OCI-LY7 (cell line): ENCODE results near the gene DDAH1. TPM values are rescaled to one million over a fixed set of nuclear protein-coding genes. Genes with fewer than 3 reads are reported as not detected.

Experiments
- BruUV-seq: library from RNA; stranded (reverse); fragments of 400-500 nt; replicated peaks from 2 replicates; lab custom pipeline; 2021; lab: Mats Ljungman, UMichigan
- CTCF ChIA-PET: fragments of 300-600 bp; sonication (Branson Sonifier 250); formaldehyde crosslinking; loops from one replicate; lab custom pipeline; 2022; ENCODE audit warnings: antibody characterized with exemption; ENCODE audit not compliant: unreplicated experiment; lab: Charles Lee
- POLR2A ChIA-PET: fragments of 300-600 bp; sonication (Branson Sonifier 250); formaldehyde crosslinking; loops from one replicate; lab custom pipeline; 2022; ENCODE audit warnings: antibody characterized with exemption; lab: Charles Lee
- DNase-seq: peaks from one replicate; pipeline ENCODE4 v3.0.0-alpha.2; 2015; ENCODE audit warnings: low spot score
- H2AFZ ChIP-seq: fragments of 200-600 bp; sonication (generic), shearing (Covaris generic); 2 replicates; pipeline ENCODE4 v1.6.1; 2014; ENCODE audit warnings: mild to moderate bottlenecking, antibody characterized with exemption, low read length, moderate library complexity
- H3K27ac ChIP-seq: fragments of 200-600 bp; sonication (generic); 2 replicates; pipeline ENCODE4 v1.5.1; 2014; ENCODE audit warnings: mixed run types, low read depth, mild to moderate bottlenecking, moderate library complexity, low read length, inconsistent platforms; ENCODE audit not compliant: poor library complexity, severe bottlenecking
- H3K36me3 ChIP-seq: fragments of 200-600 bp; sonication (generic); 2 replicates; pipeline ENCODE4 v1.6.1; 2014; ENCODE audit warnings: mild to moderate bottlenecking, antibody characterized with exemption, low read length, moderate library complexity, mixed read lengths; ENCODE audit not compliant: insufficient read depth
- H3K4me1 ChIP-seq: fragments of 200-600 bp; sonication (generic); 2 replicates; pipeline ENCODE4 v1.5.1; 2014; ENCODE audit warnings: mild to moderate bottlenecking, low read length; ENCODE audit not compliant: insufficient read depth, poor library complexity, severe bottlenecking
- H3K4me2 ChIP-seq: fragments of 200-600 bp; sonication (generic); 2 replicates; pipeline ENCODE4 v1.6.1; 2014; ENCODE audit warnings: mild to moderate bottlenecking, low read length
- H3K4me3 ChIP-seq: fragments of 200-600 bp; sonication (generic); 2 replicates; pipeline ENCODE4 v1.5.1; 2014; ENCODE audit warnings: mild to moderate bottlenecking, low read depth, low read length; ENCODE audit not compliant: poor library complexity, severe bottlenecking
- H3K79me2 ChIP-seq: fragments of 200-600 bp; sonication (generic); 2 replicates; pipeline ENCODE4 v1.6.1; 2016; ENCODE audit warnings: low read depth, mild to moderate bottlenecking, low read length, moderate library complexity, mixed read lengths; ENCODE audit not compliant: insufficient read depth
- H3K9me2 ChIP-seq: fragments of 200-600 bp; sonication (generic); 2 replicates; pipeline ENCODE4 v1.6.1; 2016; ENCODE audit warnings: mild to moderate bottlenecking, low read length, mixed read lengths; ENCODE audit not compliant: insufficient read depth
- H3K9me3 ChIP-seq: fragments of 200-600 bp; sonication (generic); 2 replicates; pipeline ENCODE4 v1.6.1; 2014; ENCODE audit warnings: mild to moderate bottlenecking, mixed run types, low read length, mixed read lengths
- H4K20me1 ChIP-seq: fragments of 200-600 bp; sonication (generic); 2 replicates; pipeline ENCODE4 v1.6.1; 2014; ENCODE audit warnings: mild to moderate bottlenecking, antibody characterized with exemption, low read length, moderate library complexity, mixed read lengths; ENCODE audit not compliant: insufficient read depth
- EZH2phosphoT487 ChIP-seq: fragments of 200-600 bp; sonication (generic); IDR thresholded peaks from 2 replicates; pipeline ENCODE4 v1.6.1; 2018; ENCODE audit warnings: low read depth, borderline replicate concordance, mild to moderate bottlenecking, mixed run types, antibody characterized with exemption, low read length, moderate library complexity, mixed read lengths
- intact Hi-C: fragments of 100-400 bp; cut with micrococcal nuclease; formaldehyde crosslinking; loops from one replicate; pipeline ENCODE4 v1.10.0; 2022; ENCODE audit not compliant: unreplicated experiment
- total RNA-seq, 2 experiments: library from RNA; depleted of rRNA in 1 of 2; stranded (reverse); fragments of >200 nt in 1 of 2; shearing (Covaris generic) in 1 of 2; gene quantifications; 2 replicates each; pipeline ENCODE4 v1.2.3, GENCODE V29; 2014 to 2022
- TF ChIP-seq, protein P1 (sequence below): fragments of 200-600 bp; sonication (generic); conservative IDR thresholded peaks from 2 replicates; pipeline ENCODE4 v1.5.1; 2014; ENCODE audit warnings: mild to moderate bottlenecking, antibody characterized with exemption, low read length, moderate library complexity, mixed read lengths

DDAH1 gene
- total RNA-seq, 2 experiments from 2014 or later, result not detected

DNA sequence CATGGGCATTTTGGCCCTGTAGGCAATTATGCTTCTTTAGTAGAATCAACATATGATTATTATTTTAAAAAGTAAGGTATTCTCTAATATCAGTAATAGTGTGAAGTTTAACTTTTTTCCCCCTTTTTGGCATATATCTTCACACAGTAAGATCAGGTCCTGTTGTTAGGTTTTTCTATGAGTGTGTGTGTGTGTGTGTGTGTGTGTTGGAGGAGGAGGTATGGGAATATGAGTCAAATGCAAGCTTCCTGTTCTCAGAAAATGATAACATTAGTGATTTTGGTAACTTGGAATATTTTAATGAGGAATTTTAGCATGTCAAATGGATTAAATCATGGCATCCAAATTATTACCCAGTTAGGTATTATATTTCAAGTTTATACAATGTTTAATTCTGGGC lies 122.8 kb downstream of the DDAH1 start:
- DNase-seq, result no peak
- intact Hi-C loops, result no loop called here
- no peak overlapping the region for H2AFZ ChIP-seq
- no TSS peak for BruUV-seq
- ChIA-PET CTCF (no interaction called here), POLR2A (interaction anchor here (0.6 kb wide), 1 partner anchor 19 kb away, joined by 5 read pairs; no protein-coding TSS in a partner anchor)
- no peaks in the 10 kb centered on the region for H3K9me3 ChIP-seq
- no peak overlapping the region for H3K4me2 ChIP-seq
- H3K4me3 ChIP-seq, result no peak overlapping the region
- H3K4me1 ChIP-seq, result no peaks in the 10 kb centered on the region
- TF ChIP-seq EZH2phosphoT487, result no peak
- TF ChIP-seq, protein P1, sequence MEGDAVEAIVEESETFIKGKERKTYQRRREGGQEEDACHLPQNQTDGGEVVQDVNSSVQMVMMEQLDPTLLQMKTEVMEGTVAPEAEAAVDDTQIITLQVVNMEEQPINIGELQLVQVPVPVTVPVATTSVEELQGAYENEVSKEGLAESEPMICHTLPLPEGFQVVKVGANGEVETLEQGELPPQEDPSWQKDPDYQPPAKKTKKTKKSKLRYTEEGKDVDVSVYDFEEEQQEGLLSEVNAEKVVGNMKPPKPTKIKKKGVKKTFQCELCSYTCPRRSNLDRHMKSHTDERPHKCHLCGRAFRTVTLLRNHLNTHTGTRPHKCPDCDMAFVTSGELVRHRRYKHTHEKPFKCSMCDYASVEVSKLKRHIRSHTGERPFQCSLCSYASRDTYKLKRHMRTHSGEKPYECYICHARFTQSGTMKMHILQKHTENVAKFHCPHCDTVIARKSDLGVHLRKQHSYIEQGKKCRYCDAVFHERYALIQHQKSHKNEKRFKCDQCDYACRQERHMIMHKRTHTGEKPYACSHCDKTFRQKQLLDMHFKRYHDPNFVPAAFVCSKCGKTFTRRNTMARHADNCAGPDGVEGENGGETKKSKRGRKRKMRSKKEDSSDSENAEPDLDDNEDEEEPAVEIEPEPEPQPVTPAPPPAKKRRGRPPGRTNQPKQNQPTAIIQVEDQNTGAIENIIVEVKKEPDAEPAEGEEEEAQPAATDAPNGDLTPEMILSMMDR, result no peak
- H3K9me2 ChIP-seq, result no peaks in the 10 kb centered on the region
- H3K27ac ChIP-seq, result no peak overlapping the region
- no peaks in the 10 kb centered on the region for H4K20me1 ChIP-seq
- H3K79me2 ChIP-seq, result no peaks in the 10 kb centered on the region
- no peaks in the 10 kb centered on the region for H3K36me3 ChIP-seq

DNA sequence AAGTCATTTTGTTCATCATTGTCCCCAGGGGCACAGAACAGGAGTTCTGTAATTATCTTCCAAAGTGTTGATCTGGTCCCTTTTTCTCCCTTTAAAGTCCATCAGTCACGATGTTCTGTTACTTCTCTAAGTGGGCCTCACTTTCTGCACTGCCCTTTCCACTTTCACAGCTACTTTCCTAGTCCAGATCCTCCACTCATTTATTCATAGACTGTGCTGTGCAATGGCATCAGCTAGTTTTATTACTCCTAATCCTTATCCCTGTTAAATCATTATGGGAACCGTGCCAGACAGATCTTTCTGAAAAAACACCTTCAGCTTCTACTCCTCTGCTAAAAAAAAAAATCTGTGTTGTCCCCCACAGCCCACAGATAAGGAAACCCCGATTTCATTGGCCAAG lies 124.5 kb downstream of the DDAH1 start:
- POLR2A ChIA-PET, result no interaction called here
- no peak for TF ChIP-seq EZH2phosphoT487
- TF ChIP-seq, protein P1, result no peak

DNA sequence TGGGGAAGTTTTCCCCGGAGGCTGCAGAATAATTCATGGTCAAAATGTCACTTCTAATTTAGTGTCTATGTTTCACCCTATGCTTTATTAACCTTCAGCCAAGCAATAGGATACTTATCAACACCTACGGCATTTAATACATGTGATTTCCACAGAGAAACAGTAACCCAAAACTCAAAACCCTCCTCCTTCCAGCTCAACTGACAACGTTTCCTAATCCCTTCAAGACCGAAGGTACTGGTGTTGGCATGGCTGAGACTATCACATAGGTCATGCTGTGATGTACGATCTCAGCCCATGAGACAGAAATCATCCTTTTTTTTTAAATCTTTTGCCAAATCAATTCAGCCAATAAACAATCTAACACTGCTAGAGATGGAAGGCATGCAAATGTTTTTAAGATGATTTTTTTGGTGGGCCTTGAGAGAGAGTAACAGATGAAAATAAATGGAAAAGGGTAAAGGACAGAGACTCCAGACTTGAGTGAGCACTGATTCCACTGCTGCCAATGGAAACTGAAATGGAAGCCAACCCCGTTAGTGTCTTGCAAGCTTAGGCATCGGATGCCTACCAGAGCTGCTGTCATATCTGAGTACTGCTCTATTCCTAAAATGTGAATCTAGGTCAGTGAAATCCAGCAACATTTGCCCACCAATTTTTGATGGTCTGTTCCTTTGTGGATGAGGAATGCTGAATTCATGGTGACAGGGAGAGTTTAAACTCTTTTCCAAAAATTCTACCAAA lies 125.1 kb downstream of the DDAH1 start:
- H4K20me1 ChIP-seq, result no peaks in the 10 kb centered on the region
- H3K9me3 ChIP-seq, result no peaks in the 10 kb centered on the region
- no TSS peak for BruUV-seq
- no peaks in the 10 kb centered on the region for H3K9me2 ChIP-seq
- TF ChIP-seq EZH2phosphoT487, result no peak
- TF ChIP-seq, protein P1, result no peak
- H3K36me3 ChIP-seq, result no peaks in the 10 kb centered on the region
- H3K27ac ChIP-seq, result no peak overlapping the region
- no peak overlapping the region for H3K4me2 ChIP-seq
- DNase-seq, result no peak
- ChIA-PET POLR2A (no interaction called here), CTCF (no interaction called here)
- H2AFZ ChIP-seq, result no peak overlapping the region
- H3K4me3 ChIP-seq, result no peak overlapping the region
- H3K4me1 ChIP-seq, result no peaks in the 10 kb centered on the region
- no peaks in the 10 kb centered on the region for H3K79me2 ChIP-seq
- intact Hi-C loops, result no loop called here

More for the DNA sequence above, 124.5 kb downstream of the DDAH1 start:
- intact Hi-C loops, result no loop called here
- Histone ChIP-seq H3K4me3 (no peak overlapping the region), H3K4me1 (no peaks in the 10 kb centered on the region), H3K27ac (no peak overlapping the region), H3K4me2 (no peak overlapping the region), H3K79me2 (no peaks in the 10 kb centered on the region), H3K36me3 (no peaks in the 10 kb centered on the region), H4K20me1 (no peaks in the 10 kb centered on the region), H2AFZ (no peak overlapping the region), H3K9me3 (no peaks in the 10 kb centered on the region), H3K9me2 (no peaks in the 10 kb centered on the region)
- CTCF ChIA-PET, result no interaction called here
- DNase-seq, result no peak
- BruUV-seq, result no TSS peak
